RWPE2 (cell line): ENCODE measurements around the gene CRACR2B.

ENCODE experiments used
- ATAC-seq: fragments of 200-7000 bp; cut with Tn5 transposase; 3 replicates; pipeline ENCODE4 v1.9.1; 2021; ENCODE audit warnings: low read depth
- DNase-seq: peaks from one replicate; pipeline ENCODE4 v3.0.0-alpha.2; 2020; ENCODE audit warnings: low spot score
- H3K27ac ChIP-seq: fragments of 450-650 bp; 2 replicates; pipeline ENCODE4 v1.5.1; 2017; ENCODE audit warnings: mild to moderate bottlenecking; ENCODE audit not compliant: poor library complexity, severe bottlenecking
- H3K27me3 ChIP-seq: fragments of 250-450 bp; sonication (Bioruptor Pico); 2 replicates; pipeline ENCODE4 v1.5.1; 2021; ENCODE audit warnings: mild to moderate bottlenecking, moderate library complexity; ENCODE audit not compliant: insufficient read depth, poor library complexity, severe bottlenecking
- H3K36me3 ChIP-seq: fragments of 250-450 bp; sonication (Bioruptor Pico); 2 replicates; pipeline ENCODE4 v1.5.1; 2020; ENCODE audit warnings: low read depth, mild to moderate bottlenecking, moderate library complexity
- H3K4me1 ChIP-seq: fragments of 250-450 bp; sonication (Bioruptor Pico); 2 replicates; pipeline ENCODE4 v1.5.1; 2021; ENCODE audit warnings: mild to moderate bottlenecking, moderate library complexity; ENCODE audit not compliant: insufficient read depth, poor library complexity, severe bottlenecking
- H3K4me3 ChIP-seq: fragments of 250-450 bp; sonication (Bioruptor Pico); 2 replicates; pipeline ENCODE4 v1.5.1; 2021; ENCODE audit warnings: mild to moderate bottlenecking, moderate library complexity; ENCODE audit not compliant: severe bottlenecking
- H3K9me3 ChIP-seq: fragments of 250-450 bp; sonication (Bioruptor Pico); 2 replicates; pipeline ENCODE4 v1.5.1; 2021; ENCODE audit warnings: mild to moderate bottlenecking, moderate library complexity; ENCODE audit not compliant: severe bottlenecking
- TF ChIP-seq, protein P1 (sequence below): fragments of 450-650 bp; IDR thresholded peaks from one replicate; pipeline ENCODE4 v1.5.1; 2017; ENCODE audit warnings: mild to moderate bottlenecking, moderate library complexity; ENCODE audit not compliant: poor library complexity, severe bottlenecking

CRACR2B gene

DNA sequence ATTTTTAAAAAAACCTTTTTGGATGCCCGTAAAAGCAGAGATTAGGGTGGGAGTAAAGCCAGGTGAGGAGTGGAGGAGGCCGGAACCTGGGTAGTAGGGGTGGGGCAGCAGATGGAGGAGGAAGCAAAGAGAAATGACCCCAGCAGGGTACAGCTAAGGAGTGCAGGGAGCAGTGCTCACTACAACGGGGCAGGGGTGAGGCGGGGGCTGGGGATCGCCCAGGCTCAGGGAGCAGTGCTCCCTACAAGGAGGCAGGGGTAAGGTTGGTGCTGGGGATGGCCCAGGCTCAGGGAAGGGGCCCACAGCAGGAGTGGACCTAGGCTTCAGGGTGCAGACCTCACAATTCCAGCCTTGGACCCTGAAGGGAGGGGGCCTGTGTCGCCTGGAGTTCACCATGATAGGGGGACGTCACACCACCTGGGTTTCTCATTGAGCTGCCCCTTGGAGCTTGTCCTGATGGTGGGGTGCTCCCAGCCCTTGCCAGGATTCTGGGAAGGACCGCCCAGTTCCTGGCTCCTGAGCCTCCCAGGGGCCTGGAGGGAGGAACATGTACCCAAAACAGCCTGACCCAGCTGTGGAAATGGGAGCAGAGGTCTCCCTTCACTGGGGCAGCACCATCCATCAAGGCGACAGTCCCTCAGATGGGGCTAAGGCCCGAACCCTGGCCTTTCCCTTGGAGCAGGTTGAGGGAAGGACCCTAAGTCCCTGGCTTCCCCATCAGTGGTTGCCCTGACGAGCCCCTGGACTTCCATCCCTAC, 11.9 kb upstream of the CRACR2B start:
- Histone ChIP-seq H3K36me3 (peaks cover 31% of the 10 kb centered on the region), H3K4me3 (no peak overlapping the region), H3K4me1 (peaks cover 8% of the 10 kb centered on the region), H3K9me3 (no peaks in the 10 kb centered on the region), H3K27me3 (no peaks in the 10 kb centered on the region), H3K27ac (no peak overlapping the region)
- ATAC-seq (no peak), DNase-seq (no peak)
- TF ChIP-seq, protein P1, sequence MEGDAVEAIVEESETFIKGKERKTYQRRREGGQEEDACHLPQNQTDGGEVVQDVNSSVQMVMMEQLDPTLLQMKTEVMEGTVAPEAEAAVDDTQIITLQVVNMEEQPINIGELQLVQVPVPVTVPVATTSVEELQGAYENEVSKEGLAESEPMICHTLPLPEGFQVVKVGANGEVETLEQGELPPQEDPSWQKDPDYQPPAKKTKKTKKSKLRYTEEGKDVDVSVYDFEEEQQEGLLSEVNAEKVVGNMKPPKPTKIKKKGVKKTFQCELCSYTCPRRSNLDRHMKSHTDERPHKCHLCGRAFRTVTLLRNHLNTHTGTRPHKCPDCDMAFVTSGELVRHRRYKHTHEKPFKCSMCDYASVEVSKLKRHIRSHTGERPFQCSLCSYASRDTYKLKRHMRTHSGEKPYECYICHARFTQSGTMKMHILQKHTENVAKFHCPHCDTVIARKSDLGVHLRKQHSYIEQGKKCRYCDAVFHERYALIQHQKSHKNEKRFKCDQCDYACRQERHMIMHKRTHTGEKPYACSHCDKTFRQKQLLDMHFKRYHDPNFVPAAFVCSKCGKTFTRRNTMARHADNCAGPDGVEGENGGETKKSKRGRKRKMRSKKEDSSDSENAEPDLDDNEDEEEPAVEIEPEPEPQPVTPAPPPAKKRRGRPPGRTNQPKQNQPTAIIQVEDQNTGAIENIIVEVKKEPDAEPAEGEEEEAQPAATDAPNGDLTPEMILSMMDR: no peak

DNA sequence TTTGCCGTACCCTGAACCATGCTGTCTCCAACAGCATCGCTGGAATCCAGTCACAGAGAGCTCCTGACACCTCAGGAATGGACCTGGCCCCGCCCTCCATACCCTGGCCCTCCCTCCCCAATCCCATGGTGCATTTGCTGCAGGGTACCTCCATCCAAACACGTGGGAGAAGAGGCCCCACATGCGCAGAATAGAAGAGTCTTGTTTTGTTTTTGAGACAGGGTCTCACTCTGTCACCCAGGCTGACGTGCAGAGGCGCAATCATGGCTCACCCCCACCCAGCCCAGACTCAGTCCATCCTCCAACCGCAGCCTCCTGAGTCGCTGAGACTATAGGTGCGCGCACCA, 11.3 kb upstream of the CRACR2B start:
- ATAC-seq: no peak
- no peak overlapping the region for H3K27ac ChIP-seq
- H3K4me3 ChIP-seq: no peak overlapping the region
- no peaks in the 10 kb centered on the region for H3K9me3 ChIP-seq
- H3K27me3 ChIP-seq: no peaks in the 10 kb centered on the region
- no peak for DNase-seq
- TF ChIP-seq, protein P1: no peak
- peaks cover 25% of the 10 kb centered on the region for H3K36me3 ChIP-seq
- H3K4me1 ChIP-seq: peaks cover 13% of the 10 kb centered on the region

DNA sequence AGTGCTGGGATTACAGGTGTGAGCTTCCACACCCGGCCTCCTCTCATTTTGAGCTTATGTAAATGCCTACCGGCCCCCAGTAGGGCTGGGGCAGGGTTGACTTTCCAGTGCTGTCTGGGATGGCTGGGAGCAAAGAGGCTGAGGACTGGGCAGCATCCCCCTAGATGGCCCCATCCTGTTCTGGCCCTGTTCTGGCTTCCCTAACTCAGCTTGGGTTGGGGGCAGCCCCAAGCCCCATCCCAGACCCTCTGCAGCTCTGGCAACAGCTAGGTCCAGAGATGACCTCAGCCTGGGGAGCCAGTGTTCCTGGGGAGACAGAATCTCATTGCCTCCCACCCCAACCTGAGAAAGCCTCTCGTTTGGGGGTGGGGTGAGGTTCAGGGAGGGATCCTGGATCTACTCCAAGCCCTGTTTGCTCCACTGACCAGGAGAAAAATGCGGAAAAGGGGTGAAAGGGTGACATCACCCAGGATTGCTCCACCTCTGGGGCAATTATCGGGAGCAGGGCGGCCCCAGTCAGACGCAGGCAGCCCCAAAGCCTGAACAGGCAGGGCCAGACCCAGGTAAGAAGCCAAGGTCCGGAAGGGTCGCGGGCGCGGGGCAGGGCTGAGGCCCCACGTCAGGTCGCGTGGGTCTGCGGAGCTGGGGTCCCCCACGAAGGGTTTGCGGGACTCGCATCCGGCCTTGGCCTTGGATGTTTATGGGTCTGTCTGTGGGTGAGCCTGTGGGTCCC, 9.2 kb upstream of the CRACR2B start, which contains the start of gene PNPLA2:
Gene PNPLA2 (plus strand): TSS at position 519 of the 733 bp plus-strand sequence. CDS start 805 bp downstream, outside the sequence.
- H3K36me3 ChIP-seq: peaks cover 4% of the 10 kb centered on the region
- no peaks in the 10 kb centered on the region for H3K27me3 ChIP-seq
- H3K4me1 ChIP-seq: peaks cover 15% of the 10 kb centered on the region
- TF ChIP-seq, protein P1: no peak
- H3K9me3 ChIP-seq: no peaks in the 10 kb centered on the region
- H3K4me3 ChIP-seq: peak within 1 kb of the TSS; percentile 80
- peak; percentile 26 for ATAC-seq
- DNase-seq: no peak
- peak within 1 kb of the TSS; percentile 77 for H3K27ac ChIP-seq

DNA sequence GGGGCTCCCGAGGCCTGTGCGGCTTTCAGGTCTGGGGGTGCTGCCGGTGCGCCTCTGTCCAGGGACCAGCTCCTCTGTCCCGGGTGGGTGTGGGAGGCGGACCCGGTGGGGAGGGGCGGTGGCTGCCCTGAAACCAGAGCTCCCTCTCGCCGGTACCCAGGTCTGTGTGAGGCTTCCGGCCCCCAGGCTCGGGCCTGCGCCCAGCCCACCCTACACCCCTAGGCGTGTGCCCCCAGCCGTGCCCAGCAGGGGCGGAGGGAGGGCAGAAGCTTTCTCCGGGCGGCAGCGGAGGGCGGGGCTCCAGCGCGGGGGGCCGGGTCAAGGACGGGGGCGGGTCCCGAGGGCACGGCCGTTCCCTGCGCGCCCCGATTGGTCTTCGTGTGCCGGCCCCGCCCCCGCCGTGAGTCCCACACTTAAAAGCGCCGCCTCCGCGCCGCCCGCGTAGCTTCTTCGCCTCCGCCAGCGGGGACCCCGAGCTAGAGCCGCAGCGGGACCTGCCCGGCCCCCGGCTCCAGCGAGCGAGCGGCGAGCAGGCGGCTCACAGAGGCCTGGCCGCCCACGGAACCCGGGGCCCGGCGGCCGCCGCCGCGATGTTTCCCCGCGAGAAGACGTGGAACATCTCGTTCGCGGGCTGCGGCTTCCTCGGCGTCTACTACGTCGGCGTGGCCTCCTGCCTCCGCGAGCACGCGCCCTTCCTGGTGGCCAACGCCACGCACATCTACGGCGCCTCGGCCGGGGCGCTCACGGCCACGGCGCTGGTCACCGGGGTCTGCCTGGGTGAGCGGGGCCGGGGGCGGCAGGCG, 8.4 kb upstream of the CRACR2B start:
- DNase-seq: no peak
- peaks cover 15% of the 10 kb centered on the region for H3K4me1 ChIP-seq
- peak; percentile 50 for ATAC-seq
- H3K27ac ChIP-seq: peak overlapping the region; percentile 77
- TF ChIP-seq, protein P1: no peak
- H3K4me3 ChIP-seq: peak overlapping the region; percentile 80
- H3K27me3 ChIP-seq: no peaks in the 10 kb centered on the region
- H3K9me3 ChIP-seq: no peaks in the 10 kb centered on the region
- H3K36me3 ChIP-seq: no peaks in the 10 kb centered on the region
